Stimulated activated CD8-positive, alpha-beta memory T cell treated with anti-CD3 and anti-CD28 coated beads, Interleukin-4, amount 100 ng/mL, for 48 hours (primary cell): Measurements from ENCODE around the gene SH3RF2.
"Not testable (repeated sequence)": the region's sequence is repeated elsewhere in the genome, so short reads cannot be mapped to it uniquely, and the experiment has no call there.

ENCODE experiments used
- DNase-seq: peaks from one replicate; pipeline ENCODE4 v3.0.0-alpha.2; 2020

Gene SH3RF2

GRCh38 chr5:145936401-145937131, at the start of gene SH3RF2:
Gene SH3RF2, plus strand, starts transcription at chr5:145936578. Its CDS starts 1,351 bp downstream, at chr5:145937929.
- peak; percentile 62 for DNase-seq

- DNase-seq, result no peak
Observed at GRCh38 chr5:145887217-145887616, 49.2 kb upstream of the SH3RF2 start.

- no peak for DNase-seq
Observed at GRCh38 chr5:145887976-145888574, 48.3 kb upstream of the SH3RF2 start.

- DNase-seq, result no peak
Observed at GRCh38 chr5:145889611-145890010, 46.8 kb upstream of the SH3RF2 start.

- DNase-seq, result not testable (repeated sequence)
Observed at GRCh38 chr5:145891378-145891777, 45.0 kb upstream of the SH3RF2 start.

GRCh38 chr5:145898171-145898570, 38.2 kb upstream of the SH3RF2 start:
- DNase-seq, result no peak

GRCh38 chr5:145902421-145902820, 34.0 kb upstream of the SH3RF2 start:
- DNase-seq, result no peak

- no peak for DNase-seq
Observed at GRCh38 chr5:145903113-145903512, 33.3 kb upstream of the SH3RF2 start.

GRCh38 chr5:145903867-145904266, 32.5 kb upstream of the SH3RF2 start:
- DNase-seq, result no peak

- no peak for DNase-seq
Observed at GRCh38 chr5:145904743-145905142, 31.6 kb upstream of the SH3RF2 start.

- no peak for DNase-seq
Observed at GRCh38 chr5:145906401-145906800, 30.0 kb upstream of the SH3RF2 start.

- DNase-seq, result no peak
Observed at GRCh38 chr5:145908206-145908960, 28.0 kb upstream of the SH3RF2 start.

- no peak for DNase-seq
Observed at GRCh38 chr5:145911164-145911563, 25.2 kb upstream of the SH3RF2 start.

GRCh38 chr5:145912019-145912418, 24.4 kb upstream of the SH3RF2 start:
- no peak for DNase-seq

GRCh38 chr5:145912594-145912993, 23.8 kb upstream of the SH3RF2 start:
- no peak for DNase-seq

GRCh38 chr5:145913701-145914100, 22.7 kb upstream of the SH3RF2 start:
- DNase-seq, result no peak

GRCh38 chr5:145915970-145916638, 20.3 kb upstream of the SH3RF2 start:
- DNase-seq, result no peak

GRCh38 chr5:145917288-145917687, 19.1 kb upstream of the SH3RF2 start:
- DNase-seq, result no peak

GRCh38 chr5:145918397-145918796, 18.0 kb upstream of the SH3RF2 start:
- no peak for DNase-seq

GRCh38 chr5:145919413-145919812, 17.0 kb upstream of the SH3RF2 start:
- no peak for DNase-seq

GRCh38 chr5:145920542-145921210, 15.7 kb upstream of the SH3RF2 start:
- DNase-seq, result no peak

GRCh38 chr5:145921211-145921610, 15.2 kb upstream of the SH3RF2 start:
- no peak for DNase-seq

- no peak for DNase-seq
Observed at GRCh38 chr5:145922059-145922458, 14.3 kb upstream of the SH3RF2 start.
